ENCODE measurements around the gene MAPK9.

- no peak for TF ChIP-seq POLR2AphosphoS5 (IDR thresholded peaks at IDR 0.05; ENCODE audit: low read depth, low read length)
- TF ChIP-seq POLR2A (IDR thresholded peaks at IDR 0.05; ENCODE audit: low read depth, low read length): no peak
These were observed 83.3 kb downstream of the MAPK9 start for GRCh38 chr5:180208435-180209081.

Data from GM12891 (cell line).